Measurements from ENCODE around the gene ADAM12. TPM values are rescaled to one million over a fixed set of nuclear protein-coding genes. Genes with fewer than 3 reads are reported as not detected.

Gene ADAM12
- total and polyA plus RNA-seq, 2 donors from 2014 or later, result 0.26 to 3.3 TPM

GRCh38 chr10:126092366-126093215 is 295.7 kb downstream of the ADAM12 start:
- no peaks in the 10 kb centered on the region for H3K36me3 ChIP-seq (ENCODE audit: control insufficient read depth in 2 of 3, insufficient read depth in 3 of 3, low read length in 3 of 3)
- FAIRE-seq, result no peak
- H3K9ac ChIP-seq (ENCODE audit: low read length in 3 of 3), result no peak overlapping the region
- no peak overlapping the region for H3K27ac ChIP-seq (ENCODE audit: low read depth in 2 of 2, low read length in 2 of 2)
- no peaks in the 10 kb centered on the region for H3K27me3 ChIP-seq (ENCODE audit: control insufficient read depth, insufficient read depth, low read length)
- peaks cover 0 to 3% (median 0%) of the 10 kb centered on the region in 3 donors for H3K4me1 ChIP-seq (ENCODE audit: control insufficient read depth in 2 of 3, insufficient read depth in 2 of 3, low read depth in 1 of 3, low read length in 3 of 3)
- intact Hi-C loops (cut with DNase I), result no loop called here
- DNase-seq, result no peak
- H3K9me3 ChIP-seq (ENCODE audit: control insufficient read depth in 2 of 3, insufficient read depth in 1 of 3, low read length in 3 of 3), result no peaks in the 10 kb centered on the region
- TF ChIP-seq CTCF (IDR thresholded peaks at IDR 0.05; ENCODE audit: borderline replicate concordance, extremely low read depth, insufficient read depth), result no peak
- no peak overlapping the region for H3K4me3 ChIP-seq (ENCODE audit: low read length in 3 of 3)

DNA sequence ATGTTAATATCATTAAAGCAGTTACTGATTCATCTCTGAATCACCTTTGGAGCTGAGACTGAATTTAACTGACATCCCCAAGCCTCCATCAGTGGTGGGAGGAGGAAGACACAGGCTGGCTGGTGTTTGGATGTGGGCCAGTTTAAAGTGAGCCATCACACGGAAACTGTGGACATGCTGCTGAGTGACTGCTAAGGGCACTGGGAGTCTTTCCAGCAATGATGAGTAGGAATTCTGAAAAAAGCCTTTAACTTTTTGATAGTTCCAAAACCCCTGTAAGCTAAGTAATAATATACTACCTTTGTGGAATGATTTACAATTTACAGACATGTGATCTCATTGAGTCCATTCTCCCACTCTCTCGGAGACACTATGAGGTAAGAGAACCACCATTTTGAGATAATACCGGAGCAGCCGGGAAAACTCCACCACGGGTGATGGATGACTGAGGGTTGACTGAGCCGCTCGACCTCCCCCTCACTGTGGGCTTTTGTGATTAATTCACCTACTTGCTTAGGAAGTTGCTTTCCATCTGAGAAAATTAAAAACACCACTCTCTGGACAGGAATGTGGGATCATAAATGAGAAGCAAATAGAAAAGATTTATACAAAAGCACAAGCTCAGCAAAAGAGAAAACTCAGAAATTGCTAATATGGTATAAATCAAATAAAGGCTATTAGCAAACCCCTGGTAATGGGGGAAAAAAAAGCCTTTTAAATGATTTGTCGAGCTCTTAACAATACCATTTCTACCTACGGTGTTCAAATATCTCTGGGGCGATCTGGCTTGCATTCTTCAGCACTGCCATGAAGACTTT is 297.2 kb downstream of the ADAM12 start:
- Histone ChIP-seq H3K9ac (ENCODE audit: low read length in 3 of 3) (no peak overlapping the region), H3K27me3 (ENCODE audit: control insufficient read depth, insufficient read depth, low read length) (no peaks in the 10 kb centered on the region), H3K36me3 (ENCODE audit: control insufficient read depth in 2 of 3, insufficient read depth in 3 of 3, low read length in 3 of 3) (no peaks in the 10 kb centered on the region), H3K4me3 (ENCODE audit: low read length in 3 of 3) (no peak overlapping the region), H3K27ac (ENCODE audit: low read depth in 2 of 2, low read length in 2 of 2) (no peak overlapping the region), H3K9me3 (ENCODE audit: control insufficient read depth in 2 of 3, insufficient read depth in 1 of 3, low read length in 3 of 3) (no peaks in the 10 kb centered on the region), H3K4me1 (ENCODE audit: control insufficient read depth in 2 of 3, insufficient read depth in 2 of 3, low read depth in 1 of 3, low read length in 3 of 3) (no peaks in the 10 kb centered on the region)
- DNase-seq, result peak in 2 of 5 donors; percentile 39 to 58
- no peak for TF ChIP-seq CTCF (IDR thresholded peaks at IDR 0.05; ENCODE audit: borderline replicate concordance, extremely low read depth, insufficient read depth)
- intact Hi-C loops (cut with DNase I), result no loop called here
- no peak for FAIRE-seq

DNA sequence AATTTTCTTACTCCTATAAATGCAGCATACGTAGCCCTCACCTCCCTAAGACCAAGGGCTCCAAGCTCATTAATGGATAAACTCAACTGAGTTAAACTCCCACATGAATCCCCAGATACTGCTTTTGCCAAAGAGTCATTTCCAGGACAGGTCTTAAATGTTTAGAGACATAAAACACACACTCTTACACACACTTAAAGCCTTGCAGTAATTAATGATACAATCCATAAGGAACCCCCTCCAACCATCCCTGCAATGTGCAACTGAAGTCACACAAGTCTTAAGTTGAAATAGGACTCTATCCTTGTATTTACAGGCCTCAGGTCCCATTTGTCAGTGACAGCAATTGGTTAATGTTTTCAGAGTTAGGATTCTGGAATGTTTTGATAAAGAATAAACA is 297.8 kb downstream of the ADAM12 start:
- no peak overlapping the region for H3K27ac ChIP-seq (ENCODE audit: low read depth in 2 of 2, low read length in 2 of 2)
- no peak overlapping the region for H3K4me3 ChIP-seq (ENCODE audit: low read length in 3 of 3)
- FAIRE-seq (no peak), DNase-seq (peak in 2 of 5 donors; percentile 32 to 62)
- no peaks in the 10 kb centered on the region for H3K4me1 ChIP-seq (ENCODE audit: control insufficient read depth in 2 of 3, insufficient read depth in 2 of 3, low read depth in 1 of 3, low read length in 3 of 3)
- H3K9ac ChIP-seq (ENCODE audit: low read length in 3 of 3), result no peak overlapping the region
- no peaks in the 10 kb centered on the region for H3K27me3 ChIP-seq (ENCODE audit: control insufficient read depth, insufficient read depth, low read length)
- intact Hi-C loops (cut with DNase I), result no loop called here
- H3K9me3 ChIP-seq (ENCODE audit: control insufficient read depth in 2 of 3, insufficient read depth in 1 of 3, low read length in 3 of 3), result no peaks in the 10 kb centered on the region
- TF ChIP-seq CTCF (IDR thresholded peaks at IDR 0.05; ENCODE audit: borderline replicate concordance, extremely low read depth, insufficient read depth), result no peak
- no peaks in the 10 kb centered on the region for H3K36me3 ChIP-seq (ENCODE audit: control insufficient read depth in 2 of 3, insufficient read depth in 3 of 3, low read length in 3 of 3)
